HL-60 (cell line): ENCODE data around the gene PBX1.
A peak's percentile ranks its signal among the peaks of the same experiment; 100 is the strongest.

ENCODE experiments used
- DNase-seq, 2 experiments: peaks; one replicate each; pipeline ENCODE4 v3.0.0-alpha.2; 2010 to 2020; ENCODE audit warnings: low read depth in 1 of 2, low spot score in 1 of 2
- H3K27ac ChIP-seq: fragments of 250-450 bp; sonication (Bioruptor Pico); replicated peaks from 2 replicates; pipeline ENCODE4 v1.5.1; 2020; ENCODE audit warnings: mild to moderate bottlenecking, moderate library complexity
- H3K27me3 ChIP-seq: fragments of 250-450 bp; sonication (Bioruptor Pico); 2 replicates; pipeline ENCODE4 v1.5.1; 2021; ENCODE audit warnings: mild to moderate bottlenecking, moderate library complexity; ENCODE audit not compliant: insufficient read depth, poor library complexity, severe bottlenecking
- H3K4me3 ChIP-seq: replicated peaks from 2 replicates; pipeline ENCODE4 v1.5.1; 2011; ENCODE audit warnings: mild to moderate bottlenecking, control low read depth, low read length; ENCODE audit not compliant: insufficient read depth
- GABPA ChIP-seq: IDR thresholded peaks from 2 replicates; pipeline ENCODE4 v1.6.1; 2012; ENCODE audit warnings: low read depth
- POLR2AphosphoS5 ChIP-seq: IDR thresholded peaks from 2 replicates; pipeline ENCODE4 v1.6.1; 2012; ENCODE audit warnings: low read depth
- SPI1 ChIP-seq: IDR thresholded peaks from 2 replicates; pipeline ENCODE4 v1.6.1; 2012; ENCODE audit warnings: low read depth, mild to moderate bottlenecking, borderline replicate concordance
- TF ChIP-seq, protein P1 (sequence below): IDR thresholded peaks from 2 replicates; pipeline ENCODE4 v1.6.1; 2012; ENCODE audit warnings: low read depth; ENCODE audit not compliant: insufficient replicate concordance
- TF ChIP-seq, protein P2 (sequence below): IDR thresholded peaks from one replicate; pipeline ENCODE4 v1.5.1; 2011; ENCODE audit warnings: low read length, control low read depth, inconsistent platforms; ENCODE audit not compliant: insufficient read depth

Gene PBX1

DNA sequence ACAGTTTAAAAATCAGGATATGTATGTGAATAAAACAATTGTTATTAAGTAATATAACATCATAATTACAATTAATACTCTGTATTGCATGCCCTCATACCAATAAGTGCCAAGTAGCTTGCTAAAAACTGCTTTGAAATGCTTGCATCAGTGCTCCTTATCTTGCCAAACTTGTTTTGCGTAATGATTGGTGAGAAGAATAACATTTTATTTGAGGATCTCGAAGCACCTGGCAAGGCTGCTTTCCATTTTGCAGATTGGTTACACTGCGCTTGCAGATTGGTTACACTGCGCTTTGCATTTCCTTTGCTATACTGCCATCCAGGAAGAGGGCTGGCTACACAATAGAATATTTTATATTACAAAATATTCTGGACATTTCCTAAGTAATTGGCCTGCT, 1.7 kb upstream of the PBX1 start:
- TF ChIP-seq GABPA (no peak), POLR2AphosphoS5 (no peak)
- TF ChIP-seq, protein P1, sequence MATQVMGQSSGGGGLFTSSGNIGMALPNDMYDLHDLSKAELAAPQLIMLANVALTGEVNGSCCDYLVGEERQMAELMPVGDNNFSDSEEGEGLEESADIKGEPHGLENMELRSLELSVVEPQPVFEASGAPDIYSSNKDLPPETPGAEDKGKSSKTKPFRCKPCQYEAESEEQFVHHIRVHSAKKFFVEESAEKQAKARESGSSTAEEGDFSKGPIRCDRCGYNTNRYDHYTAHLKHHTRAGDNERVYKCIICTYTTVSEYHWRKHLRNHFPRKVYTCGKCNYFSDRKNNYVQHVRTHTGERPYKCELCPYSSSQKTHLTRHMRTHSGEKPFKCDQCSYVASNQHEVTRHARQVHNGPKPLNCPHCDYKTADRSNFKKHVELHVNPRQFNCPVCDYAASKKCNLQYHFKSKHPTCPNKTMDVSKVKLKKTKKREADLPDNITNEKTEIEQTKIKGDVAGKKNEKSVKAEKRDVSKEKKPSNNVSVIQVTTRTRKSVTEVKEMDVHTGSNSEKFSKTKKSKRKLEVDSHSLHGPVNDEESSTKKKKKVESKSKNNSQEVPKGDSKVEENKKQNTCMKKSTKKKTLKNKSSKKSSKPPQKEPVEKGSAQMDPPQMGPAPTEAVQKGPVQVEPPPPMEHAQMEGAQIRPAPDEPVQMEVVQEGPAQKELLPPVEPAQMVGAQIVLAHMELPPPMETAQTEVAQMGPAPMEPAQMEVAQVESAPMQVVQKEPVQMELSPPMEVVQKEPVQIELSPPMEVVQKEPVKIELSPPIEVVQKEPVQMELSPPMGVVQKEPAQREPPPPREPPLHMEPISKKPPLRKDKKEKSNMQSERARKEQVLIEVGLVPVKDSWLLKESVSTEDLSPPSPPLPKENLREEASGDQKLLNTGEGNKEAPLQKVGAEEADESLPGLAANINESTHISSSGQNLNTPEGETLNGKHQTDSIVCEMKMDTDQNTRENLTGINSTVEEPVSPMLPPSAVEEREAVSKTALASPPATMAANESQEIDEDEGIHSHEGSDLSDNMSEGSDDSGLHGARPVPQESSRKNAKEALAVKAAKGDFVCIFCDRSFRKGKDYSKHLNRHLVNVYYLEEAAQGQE, result no peak
- Histone ChIP-seq H3K4me3 (no peak overlapping the region), H3K27me3 (peaks cover 21% of the 10 kb centered on the region), H3K27ac (no peak overlapping the region)
- DNase-seq, result no peak

DNA sequence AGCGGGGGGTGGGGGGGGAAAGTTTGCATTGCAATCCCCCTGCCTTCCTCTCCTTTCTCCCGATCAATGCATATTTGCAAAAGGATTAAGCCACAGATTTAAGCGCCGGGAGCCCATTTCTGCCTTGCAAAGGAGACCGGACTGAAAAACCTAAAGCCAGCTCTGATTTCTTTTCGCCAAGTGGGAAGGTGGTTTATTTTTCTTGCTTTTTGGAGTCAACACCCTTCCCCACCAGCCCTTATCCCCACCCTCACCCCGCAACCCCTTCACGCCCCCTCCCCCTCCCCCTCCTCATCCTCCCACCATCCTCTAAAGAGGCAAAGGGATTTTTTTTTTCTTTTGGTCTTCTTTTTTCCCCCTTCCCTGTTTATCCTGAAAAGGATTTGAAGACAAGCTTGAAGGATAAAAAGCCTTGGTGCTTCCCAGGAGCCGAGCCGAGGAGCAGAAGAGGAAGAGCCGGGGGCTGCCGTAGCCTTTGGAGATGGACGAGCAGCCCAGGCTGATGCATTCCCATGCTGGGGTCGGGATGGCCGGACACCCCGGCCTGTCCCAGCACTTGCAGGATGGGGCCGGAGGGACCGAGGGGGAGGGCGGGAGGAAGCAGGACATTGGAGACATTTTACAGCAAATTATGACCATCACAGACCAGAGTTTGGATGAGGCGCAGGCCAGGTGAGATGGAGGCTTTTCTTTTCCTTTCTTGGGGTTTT, 513 bp downstream of the PBX1 start:
- DNase-seq, result no peak
- peaks cover 23% of the 10 kb centered on the region for H3K27me3 ChIP-seq
- peak overlapping the region; percentile 43 for H3K4me3 ChIP-seq
- H3K27ac ChIP-seq, result no peak overlapping the region
- TF ChIP-seq, protein P1, result no peak
- TF ChIP-seq POLR2AphosphoS5, result no peak
- TF ChIP-seq, protein P2, sequence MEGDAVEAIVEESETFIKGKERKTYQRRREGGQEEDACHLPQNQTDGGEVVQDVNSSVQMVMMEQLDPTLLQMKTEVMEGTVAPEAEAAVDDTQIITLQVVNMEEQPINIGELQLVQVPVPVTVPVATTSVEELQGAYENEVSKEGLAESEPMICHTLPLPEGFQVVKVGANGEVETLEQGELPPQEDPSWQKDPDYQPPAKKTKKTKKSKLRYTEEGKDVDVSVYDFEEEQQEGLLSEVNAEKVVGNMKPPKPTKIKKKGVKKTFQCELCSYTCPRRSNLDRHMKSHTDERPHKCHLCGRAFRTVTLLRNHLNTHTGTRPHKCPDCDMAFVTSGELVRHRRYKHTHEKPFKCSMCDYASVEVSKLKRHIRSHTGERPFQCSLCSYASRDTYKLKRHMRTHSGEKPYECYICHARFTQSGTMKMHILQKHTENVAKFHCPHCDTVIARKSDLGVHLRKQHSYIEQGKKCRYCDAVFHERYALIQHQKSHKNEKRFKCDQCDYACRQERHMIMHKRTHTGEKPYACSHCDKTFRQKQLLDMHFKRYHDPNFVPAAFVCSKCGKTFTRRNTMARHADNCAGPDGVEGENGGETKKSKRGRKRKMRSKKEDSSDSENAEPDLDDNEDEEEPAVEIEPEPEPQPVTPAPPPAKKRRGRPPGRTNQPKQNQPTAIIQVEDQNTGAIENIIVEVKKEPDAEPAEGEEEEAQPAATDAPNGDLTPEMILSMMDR, result no peak
- no peak for TF ChIP-seq SPI1
- TF ChIP-seq GABPA, result no peak

DNA sequence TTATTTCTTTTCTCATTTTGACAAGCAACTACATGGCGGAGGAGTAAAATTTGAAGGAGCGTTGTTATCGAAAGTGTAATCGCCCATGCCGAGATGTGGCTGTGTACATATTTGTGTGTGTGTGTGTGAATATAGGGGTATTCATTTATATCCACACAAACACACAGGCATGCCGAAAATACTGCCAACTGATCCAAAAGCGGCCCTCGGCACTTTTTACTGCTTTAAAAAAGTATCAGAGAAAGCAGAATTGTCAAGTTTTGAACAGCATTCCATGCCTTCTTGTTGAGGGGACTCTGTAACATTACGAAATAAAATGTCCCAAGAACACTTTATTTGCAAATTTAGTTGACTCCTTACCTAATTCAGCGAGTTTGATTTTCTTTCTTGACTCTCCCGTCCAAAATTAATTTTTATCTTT, 1.1 kb downstream of the PBX1 start:
- Histone ChIP-seq H3K4me3 (no peak overlapping the region), H3K27ac (no peak overlapping the region), H3K27me3 (peaks cover 23% of the 10 kb centered on the region)
- no peak for TF ChIP-seq SPI1
- no peak for TF ChIP-seq POLR2AphosphoS5
- TF ChIP-seq, protein P2, result no peak
- TF ChIP-seq GABPA, result no peak
- TF ChIP-seq, protein P1, result no peak
- no peak for DNase-seq
